CD14-positive monocyte (primary cell): ENCODE measurements around the gene FHIT. TPM values are rescaled to one million over a fixed set of nuclear protein-coding genes. Genes with fewer than 3 reads are reported as not detected.

ENCODE experiments used
- DNase-seq, 3 donors: peaks; one replicate each; pipeline ENCODE4 v3.0.0-alpha.2; 2011 to 2022
- H2AFZ ChIP-seq: 2 replicates; pipeline ENCODE4 v1.6.0; 2012; ENCODE audit warnings: mild to moderate bottlenecking, low read depth, low read length, inconsistent platforms; ENCODE audit not compliant: insufficient read depth, poor library complexity, severe bottlenecking
- H3K27ac ChIP-seq, 2 donors: 1 replicate in 1 of 2; 2 replicates in 1 of 2; pipeline ENCODE4 v1.5.1; 2012 to 2013; ENCODE audit warnings: low read length in 2 of 2, control low read depth in 1 of 2, inconsistent platforms in 1 of 2, low read depth in 1 of 2, mild to moderate bottlenecking in 1 of 2
- H3K27me3 ChIP-seq, 2 donors: one replicate each; pipeline versions ENCODE4 v1.6.0 to v1.6.1; 2011 to 2013; ENCODE audit warnings: low read length in 2 of 2; ENCODE audit not compliant: control insufficient read depth in 2 of 2, insufficient read depth in 2 of 2
- H3K36me3 ChIP-seq, 2 donors: replicated peaks in 1 of 2; 1 replicate in 1 of 2; 2 replicates in 1 of 2; pipeline versions ENCODE4 v1.5.1 to v1.6.1; 2012 to 2013; ENCODE audit warnings: low read length in 2 of 2, control low read depth in 1 of 2, inconsistent platforms in 1 of 2, mild to moderate bottlenecking in 1 of 2; ENCODE audit not compliant: insufficient read depth in 2 of 2, control insufficient read depth in 1 of 2
- H3K4me1 ChIP-seq, 2 donors: 1 replicate in 1 of 2; 2 replicates in 1 of 2; pipeline versions ENCODE4 v1.5.1 to v1.6.1; 2012 to 2013; ENCODE audit warnings: low read length in 2 of 2, control low read depth in 1 of 2, inconsistent platforms in 1 of 2, mild to moderate bottlenecking in 1 of 2, moderate library complexity in 1 of 2; ENCODE audit not compliant: insufficient read depth in 2 of 2, control insufficient read depth in 1 of 2
- H3K4me2 ChIP-seq: replicated peaks from 2 replicates; pipeline ENCODE3; 2012; ENCODE audit warnings: low read length, moderate library complexity, mild to moderate bottlenecking; ENCODE audit not compliant: poor library complexity, severe bottlenecking; ENCODE audit errors: extremely low read depth
- H3K4me3 ChIP-seq, 3 experiments: fragments of 200-600 bp in 1 of 3; sonication (generic) in 1 of 3; replicated peaks in 1 of 3; 1 replicate in 2 of 3; 2 replicates in 1 of 3; pipeline ENCODE4 v1.5.1; 2011 to 2013; ENCODE audit warnings: low read length in 3 of 3, mild to moderate bottlenecking in 3 of 3, control low read depth in 2 of 3, low read depth in 2 of 3, inconsistent platforms in 1 of 3, moderate library complexity in 1 of 3
- H3K79me2 ChIP-seq: 2 replicates; pipeline ENCODE4 v1.6.0; 2012; ENCODE audit warnings: mild to moderate bottlenecking, control low read depth, inconsistent platforms, low read length, moderate library complexity; ENCODE audit not compliant: insufficient read depth
- H3K9ac ChIP-seq: 2 replicates; pipeline ENCODE4 v1.6.0; 2017; ENCODE audit warnings: low read length, mild to moderate bottlenecking; ENCODE audit not compliant: insufficient read depth, poor library complexity, severe bottlenecking
- H3K9me3 ChIP-seq, 2 donors: replicated peaks in 1 of 2; 1 replicate in 1 of 2; 2 replicates in 1 of 2; pipeline versions ENCODE4 v1.5.1 to v1.6.1; 2012 to 2013; ENCODE audit warnings: low read length in 2 of 2, control low read depth in 1 of 2; ENCODE audit not compliant: control insufficient read depth in 1 of 2, insufficient read depth in 1 of 2
- H4K20me1 ChIP-seq: 2 replicates; pipeline ENCODE4 v1.6.0; 2012; ENCODE audit warnings: mild to moderate bottlenecking, low read length, control low read depth, moderate library complexity; ENCODE audit not compliant: insufficient read depth
- H3K27ac Mint-ChIP-seq, 7 donors: one replicate each; pipeline ENCODE4 v1.8.0; 2020; ENCODE audit warnings: mild to moderate bottlenecking in 7 of 7, mixed read lengths in 7 of 7, moderate library complexity in 6 of 7, inconsistent platforms in 2 of 7
- H3K27me3 Mint-ChIP-seq, 3 donors: one replicate each; pipeline ENCODE4 v1.8.0; 2021 to 2022; ENCODE audit warnings: low read depth in 3 of 3, mild to moderate bottlenecking in 3 of 3, mixed read lengths in 3 of 3, moderate library complexity in 3 of 3, inconsistent platforms in 1 of 3
- H3K36me3 Mint-ChIP-seq, 2 donors: one replicate each; pipeline ENCODE4 v1.8.0; 2020; ENCODE audit warnings: mixed read lengths in 2 of 2, inconsistent platforms in 1 of 2, mild to moderate bottlenecking in 1 of 2
- H3K4me1 Mint-ChIP-seq: one replicate; pipeline ENCODE4 v1.8.0; 2020; ENCODE audit warnings: mild to moderate bottlenecking, mixed read lengths
- H3K4me3 Mint-ChIP-seq, 2 donors: one replicate each; pipeline ENCODE4 v1.8.0; 2020; ENCODE audit warnings: mild to moderate bottlenecking in 2 of 2, mixed read lengths in 2 of 2, moderate library complexity in 1 of 2
- H3K9me3 Mint-ChIP-seq, 7 donors: one replicate each; pipeline ENCODE4 v1.8.0; 2020 to 2022; ENCODE audit warnings: mixed read lengths in 7 of 7, mild to moderate bottlenecking in 6 of 7, moderate library complexity in 6 of 7, inconsistent platforms in 2 of 7
- WGBS: methylation state at CpG from one replicate; pipeline ENCODE4 v1.1.5; 2013; ENCODE audit warnings: missing lambda C conversion rate; ENCODE audit not compliant: insufficient coverage; 5-methylcytosine and 5-hydroxymethylcytosine counted together
- intact Hi-C, 2 donors: fragments of 100-400 bp; cut with micrococcal nuclease; formaldehyde crosslinking; loops; one replicate each; pipeline versions ENCODE4 v1.15.0 to v1.15.1; 2023
- polyA plus RNA-seq, 3 donors: library from polyadenylated mRNA; depleted of rRNA in 1 of 3; unstranded in 2 of 3; stranded (reverse) in 1 of 3; fragments of 300-500 nt in 2 of 3; fragments of >200 nt in 1 of 3; fragmentation: Illumina TruSeq in 2 of 3; gene quantifications; 1 replicate in 2 of 3; 2 replicates in 1 of 3; pipeline ENCODE4 v1.2.3, GENCODE V29; 2012 to 2021
- TF ChIP-seq, protein P1 (sequence below): fragments of 200-600 bp; IDR thresholded peaks from one replicate; pipeline ENCODE4 v1.8.0; 2022; ENCODE audit warnings: antibody characterized with exemption, mild to moderate bottlenecking

FHIT gene
- polyA plus RNA-seq, 3 donors: 1.7 to 3.4 (median 3.2) TPM

- Histone ChIP-seq H3K9me3 (no peaks in the 10 kb centered on the region), H3K27ac (no peak overlapping the region), H2AFZ (no peak overlapping the region), H4K20me1 (no peaks in the 10 kb centered on the region), H3K4me1 (no peaks in the 10 kb centered on the region), H3K79me2 (no peaks in the 10 kb centered on the region), H3K4me2 (no peak overlapping the region), H3K9ac (no peak overlapping the region), H3K27me3 (no peaks in the 10 kb centered on the region), H3K36me3 (no peaks in the 10 kb centered on the region), H3K4me3 (no peak overlapping the region)
- Mint-ChIP-seq H3K4me1 (no peaks in the 10 kb centered on the region), H3K36me3 (no peaks in the 10 kb centered on the region), H3K9me3 (peaks cover 0 to 3% (median 0%) of the 10 kb centered on the region in 7 donors), H3K4me3 (no peak overlapping the region), H3K27me3 (peaks cover 0 to 1% (median 0%) of the 10 kb centered on the region in 3 donors), H3K27ac (no peak overlapping the region)
- 63% methylated on average over 1 of the region's 2 CpGs for WGBS
- TF ChIP-seq, protein P1, sequence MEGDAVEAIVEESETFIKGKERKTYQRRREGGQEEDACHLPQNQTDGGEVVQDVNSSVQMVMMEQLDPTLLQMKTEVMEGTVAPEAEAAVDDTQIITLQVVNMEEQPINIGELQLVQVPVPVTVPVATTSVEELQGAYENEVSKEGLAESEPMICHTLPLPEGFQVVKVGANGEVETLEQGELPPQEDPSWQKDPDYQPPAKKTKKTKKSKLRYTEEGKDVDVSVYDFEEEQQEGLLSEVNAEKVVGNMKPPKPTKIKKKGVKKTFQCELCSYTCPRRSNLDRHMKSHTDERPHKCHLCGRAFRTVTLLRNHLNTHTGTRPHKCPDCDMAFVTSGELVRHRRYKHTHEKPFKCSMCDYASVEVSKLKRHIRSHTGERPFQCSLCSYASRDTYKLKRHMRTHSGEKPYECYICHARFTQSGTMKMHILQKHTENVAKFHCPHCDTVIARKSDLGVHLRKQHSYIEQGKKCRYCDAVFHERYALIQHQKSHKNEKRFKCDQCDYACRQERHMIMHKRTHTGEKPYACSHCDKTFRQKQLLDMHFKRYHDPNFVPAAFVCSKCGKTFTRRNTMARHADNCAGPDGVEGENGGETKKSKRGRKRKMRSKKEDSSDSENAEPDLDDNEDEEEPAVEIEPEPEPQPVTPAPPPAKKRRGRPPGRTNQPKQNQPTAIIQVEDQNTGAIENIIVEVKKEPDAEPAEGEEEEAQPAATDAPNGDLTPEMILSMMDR: no peak
- no peak for DNase-seq
- intact Hi-C loops: no loop called here
Observed at GRCh38 chr3:59930170-59930569, 1321.1 kb downstream of the FHIT start.

GRCh38 chr3:59927056-59927455 lies 1324.2 kb downstream of the FHIT start:
- TF ChIP-seq, protein P1: no peak
- peaks cover 0 to 4% (median 1%) of the 10 kb centered on the region in 3 donors for H3K27me3 Mint-ChIP-seq
- WGBS: 100% methylated on average over 2 of the region's 3 CpGs
- Histone ChIP-seq H3K9ac (no peak overlapping the region), H3K4me2 (no peak overlapping the region), H3K36me3 (no peaks in the 10 kb centered on the region), H3K4me1 (no peaks in the 10 kb centered on the region), H2AFZ (no peak overlapping the region), H3K27me3 (no peaks in the 10 kb centered on the region), H3K4me3 (no peak overlapping the region), H4K20me1 (no peaks in the 10 kb centered on the region), H3K27ac (no peak overlapping the region), H3K79me2 (no peaks in the 10 kb centered on the region), H3K9me3 (no peaks in the 10 kb centered on the region)
- no peak overlapping the region for H3K27ac Mint-ChIP-seq
- H3K9me3 Mint-ChIP-seq: peaks cover 0 to 3% (median 0%) of the 10 kb centered on the region in 7 donors
- no peaks in the 10 kb centered on the region for H3K36me3 Mint-ChIP-seq
- DNase-seq: no peak
- H3K4me1 Mint-ChIP-seq: no peaks in the 10 kb centered on the region
- intact Hi-C loops: no loop called here
- no peak overlapping the region for H3K4me3 Mint-ChIP-seq
